Measurements from ENCODE around the gene SOCS3. TPM values are rescaled to one million over a fixed set of nuclear protein-coding genes. Genes with fewer than 3 reads are reported as not detected.
"Not testable (repeated sequence)": the region's sequence is repeated elsewhere in the genome, so short reads cannot be mapped to it uniquely, and the experiment has no call there.

SOCS3 gene
- total RNA-seq, 4 donors from 2014 or later, result 23.7 to 76.5 (median 59.7) TPM

- TF ChIP-seq CTCF (IDR thresholded peaks at IDR 0.05) (no peak), EP300 (IDR thresholded peaks at IDR 0.05) (no peak), POLR2A (IDR thresholded peaks at IDR 0.05) (no peak)
- Histone ChIP-seq H3K9me3 (no peaks in the 10 kb centered on the region), H3K4me1 (peaks cover 0 to 13% (median 0%) of the 10 kb centered on the region in 4 donors), H3K27ac (no peak overlapping the region), H3K27me3 (no peaks in the 10 kb centered on the region), H3K36me3 (no peaks in the 10 kb centered on the region), H3K4me3 (no peak overlapping the region)
- DNase-seq (ENCODE audit: low spot score in 2 of 2), result no peak
- 77 to 79% methylated on average over 11 of the region's 11 CpGs for WGBS, 2 donors
These were observed 24.7 kb downstream of the SOCS3 start for GRCh38 chr17:78335209-78335608.

- Histone ChIP-seq H3K27me3 (no peaks in the 10 kb centered on the region), H3K36me3 (no peaks in the 10 kb centered on the region), H3K4me1 (peaks cover 0 to 19% (median 13%) of the 10 kb centered on the region in 4 donors), H3K9me3 (no peaks in the 10 kb centered on the region), H3K27ac (no peak overlapping the region), H3K4me3 (no peak overlapping the region)
- TF ChIP-seq EP300 (IDR thresholded peaks at IDR 0.05) (no peak), CTCF (IDR thresholded peaks at IDR 0.05) (no peak), POLR2A (IDR thresholded peaks at IDR 0.05) (no peak)
- 78 to 83% methylated on average over 4 of the region's 4 CpGs for WGBS, 2 donors
- DNase-seq (ENCODE audit: low spot score in 2 of 2), result no peak
These were observed 26.9 kb downstream of the SOCS3 start for GRCh38 chr17:78332991-78333390.

- not testable (repeated sequence) for DNase-seq (ENCODE audit: low spot score in 2 of 2); H3K9me3 ChIP-seq; H3K27me3 ChIP-seq; H3K4me3 ChIP-seq; H3K36me3 ChIP-seq
- Histone ChIP-seq H3K27ac (peak overlapping the region in 1 of 4 donors; percentile 87), H3K4me1 (peaks cover 0 to 19% (median 13%) of the 10 kb centered on the region in 4 donors)
- 84 to 85% methylated on average over 12 of the region's 12 CpGs for WGBS, 2 donors
These were observed 28.5 kb downstream of the SOCS3 start for GRCh38 chr17:78331355-78331754.

- H3K9me3 ChIP-seq, result no peaks in the 10 kb centered on the region
- H3K27me3 ChIP-seq, result no peaks in the 10 kb centered on the region
- DNase-seq (ENCODE audit: low spot score in 2 of 2), result no peak
- TF ChIP-seq POLR2A (IDR thresholded peaks at IDR 0.05) (no peak), EP300 (IDR thresholded peaks at IDR 0.05) (no peak), CTCF (IDR thresholded peaks at IDR 0.05) (no peak)
- no peaks in the 10 kb centered on the region for H3K36me3 ChIP-seq
- H3K4me1 ChIP-seq, result peaks cover 0 to 26% (median 14%) of the 10 kb centered on the region in 4 donors
- 73 to 74% methylated on average over 12 to 13 of the region's 13 CpGs for WGBS, 2 donors
- H3K4me3 ChIP-seq, result no peak overlapping the region
- peak overlapping the region in 2 of 4 donors; percentile 38 to 87 for H3K27ac ChIP-seq
These were observed 29.2 kb downstream of the SOCS3 start for GRCh38 chr17:78330570-78331224.

GRCh38 chr17:78329263-78330059, 30.4 kb downstream of the SOCS3 start:
- peak overlapping the region in 3 of 4 donors; percentile 24 to 87 (median 68) for H3K27ac ChIP-seq
- DNase-seq (ENCODE audit: low spot score in 2 of 2), result no peak
- H3K36me3 ChIP-seq, result no peaks in the 10 kb centered on the region
- H3K27me3 ChIP-seq, result no peaks in the 10 kb centered on the region
- TF ChIP-seq EP300 (IDR thresholded peaks at IDR 0.05), result peak in 1 of 2 donors; percentile 32
- TF ChIP-seq POLR2A (IDR thresholded peaks at IDR 0.05), result no peak
- peak in 1 of 5 experiments; percentile 23 for TF ChIP-seq CTCF (IDR thresholded peaks at IDR 0.05)
- H3K9me3 ChIP-seq, result no peaks in the 10 kb centered on the region
- H3K4me1 ChIP-seq, result peaks cover 0 to 38% (median 26%) of the 10 kb centered on the region in 4 donors
- 49 to 57% methylated on average over 10 to 14 of the region's 16 CpGs for WGBS, 2 donors
- no peak overlapping the region for H3K4me3 ChIP-seq

Data from tibial nerve (tissue), 4 donors.